ENCODE data around the gene IFT43. TPM values are rescaled to one million over a fixed set of nuclear protein-coding genes. Genes with fewer than 3 reads are reported as not detected.

The IFT43 gene
- total RNA-seq, 1 experiment from 2014 or later, result 20.3 TPM

GRCh38 chr14:76118594-76118993 lies 133.0 kb downstream of the IFT43 start:
- DNase-seq (ENCODE audit: low spot score), result no peak
- no peaks in the 10 kb centered on the region for H3K9me3 ChIP-seq (ENCODE audit: low read depth, low read length, poor library complexity, severe bottlenecking)
- no TSS peak for BruUV-seq (replicated peaks)
- peaks cover 8% of the 10 kb centered on the region for H3K4me1 ChIP-seq (ENCODE audit: insufficient read depth, low read length, poor library complexity, severe bottlenecking)
- TF ChIP-seq CTCF (conservative IDR thresholded peaks at IDR 0.05; ENCODE audit: low read depth, low read length), result no peak
- TF ChIP-seq EZH2 (IDR thresholded peaks at IDR 0.05; ENCODE audit: borderline replicate concordance, low read depth, low read length, poor library complexity, severe bottlenecking), result no peak
- ChIA-PET POLR2A (ENCODE audit: low non-redundant PET) (no interaction called here), CTCF (no interaction called here)
- peaks cover 9% of the 10 kb centered on the region for H3K27me3 ChIP-seq (replicated peaks; ENCODE audit: insufficient read depth, low read depth, low read length, poor library complexity)
- H3K36me3 ChIP-seq (ENCODE audit: insufficient read depth, low read length, poor library complexity, severe bottlenecking), result no peaks in the 10 kb centered on the region
- H3K4me3 ChIP-seq (ENCODE audit: low read depth, low read length, poor library complexity, severe bottlenecking), result no peak overlapping the region
- H3K27ac ChIP-seq (ENCODE audit: low read depth, low read length, poor library complexity, severe bottlenecking), result no peak overlapping the region
- intact Hi-C loops (cut with micrococcal nuclease; ENCODE audit: unreplicated experiment), result no loop called here

- intact Hi-C loops (cut with micrococcal nuclease; ENCODE audit: unreplicated experiment), result no loop called here
- Histone ChIP-seq H3K36me3 (ENCODE audit: insufficient read depth, low read length, poor library complexity, severe bottlenecking) (no peaks in the 10 kb centered on the region), H3K27ac (ENCODE audit: low read depth, low read length, poor library complexity, severe bottlenecking) (no peak overlapping the region), H3K4me1 (ENCODE audit: insufficient read depth, low read length, poor library complexity, severe bottlenecking) (peaks cover 8% of the 10 kb centered on the region), H3K27me3 (replicated peaks; ENCODE audit: insufficient read depth, low read depth, low read length, poor library complexity) (peaks cover 4% of the 10 kb centered on the region), H3K4me3 (ENCODE audit: low read depth, low read length, poor library complexity, severe bottlenecking) (no peak overlapping the region), H3K9me3 (ENCODE audit: low read depth, low read length, poor library complexity, severe bottlenecking) (no peaks in the 10 kb centered on the region)
- CTCF ChIA-PET, result no interaction called here
- BruUV-seq (replicated peaks), result no TSS peak
- POLR2A ChIA-PET (ENCODE audit: low non-redundant PET), result no interaction called here
- DNase-seq (ENCODE audit: low spot score), result no peak
- TF ChIP-seq EZH2 (IDR thresholded peaks at IDR 0.05; ENCODE audit: borderline replicate concordance, low read depth, low read length, poor library complexity, severe bottlenecking) (no peak), CTCF (conservative IDR thresholded peaks at IDR 0.05; ENCODE audit: low read depth, low read length) (no peak)
These were observed 135.7 kb downstream of the IFT43 start for GRCh38 chr14:76121089-76121748.

- BruUV-seq (replicated peaks), result no TSS peak
- CTCF ChIA-PET, result no interaction called here
- H3K4me1 ChIP-seq (ENCODE audit: insufficient read depth, low read length, poor library complexity, severe bottlenecking), result no peaks in the 10 kb centered on the region
- TF ChIP-seq EZH2 (IDR thresholded peaks at IDR 0.05; ENCODE audit: borderline replicate concordance, low read depth, low read length, poor library complexity, severe bottlenecking), result no peak
- TF ChIP-seq CTCF (conservative IDR thresholded peaks at IDR 0.05; ENCODE audit: low read depth, low read length), result no peak
- POLR2A ChIA-PET (ENCODE audit: low non-redundant PET), result no interaction called here
- no peak overlapping the region for H3K27ac ChIP-seq (ENCODE audit: low read depth, low read length, poor library complexity, severe bottlenecking)
- no peak overlapping the region for H3K4me3 ChIP-seq (ENCODE audit: low read depth, low read length, poor library complexity, severe bottlenecking)
- intact Hi-C loops (cut with micrococcal nuclease; ENCODE audit: unreplicated experiment), result no loop called here
- peaks cover 4% of the 10 kb centered on the region for H3K27me3 ChIP-seq (replicated peaks; ENCODE audit: insufficient read depth, low read depth, low read length, poor library complexity)
- no peaks in the 10 kb centered on the region for H3K36me3 ChIP-seq (ENCODE audit: insufficient read depth, low read length, poor library complexity, severe bottlenecking)
- no peaks in the 10 kb centered on the region for H3K9me3 ChIP-seq (ENCODE audit: low read depth, low read length, poor library complexity, severe bottlenecking)
- DNase-seq (ENCODE audit: low spot score), result no peak
These were observed 138.1 kb downstream of the IFT43 start for GRCh38 chr14:76123426-76124225.
